OCI-LY1 (cell line): ENCODE results near the gene SMOC2.

Experiments used
- EZH2 ChIP-seq: fragments of 200-600 bp; sonication (generic), shearing (Covaris generic); IDR thresholded peaks from 2 replicates; pipeline ENCODE4 v1.8.0; 2017; ENCODE audit warnings: borderline replicate concordance, mixed run types, mild to moderate bottlenecking, antibody characterized with exemption, low read length, moderate library complexity, mixed read lengths
- TF ChIP-seq, protein P1 (sequence below): fragments of 200-600 bp; sonication (generic), shearing (Covaris generic); IDR thresholded peaks from 2 replicates; pipeline ENCODE4 v1.5.1; 2017; ENCODE audit warnings: mild to moderate bottlenecking, antibody characterized with exemption, low read length, moderate library complexity, mixed read lengths

- TF ChIP-seq, protein P1, sequence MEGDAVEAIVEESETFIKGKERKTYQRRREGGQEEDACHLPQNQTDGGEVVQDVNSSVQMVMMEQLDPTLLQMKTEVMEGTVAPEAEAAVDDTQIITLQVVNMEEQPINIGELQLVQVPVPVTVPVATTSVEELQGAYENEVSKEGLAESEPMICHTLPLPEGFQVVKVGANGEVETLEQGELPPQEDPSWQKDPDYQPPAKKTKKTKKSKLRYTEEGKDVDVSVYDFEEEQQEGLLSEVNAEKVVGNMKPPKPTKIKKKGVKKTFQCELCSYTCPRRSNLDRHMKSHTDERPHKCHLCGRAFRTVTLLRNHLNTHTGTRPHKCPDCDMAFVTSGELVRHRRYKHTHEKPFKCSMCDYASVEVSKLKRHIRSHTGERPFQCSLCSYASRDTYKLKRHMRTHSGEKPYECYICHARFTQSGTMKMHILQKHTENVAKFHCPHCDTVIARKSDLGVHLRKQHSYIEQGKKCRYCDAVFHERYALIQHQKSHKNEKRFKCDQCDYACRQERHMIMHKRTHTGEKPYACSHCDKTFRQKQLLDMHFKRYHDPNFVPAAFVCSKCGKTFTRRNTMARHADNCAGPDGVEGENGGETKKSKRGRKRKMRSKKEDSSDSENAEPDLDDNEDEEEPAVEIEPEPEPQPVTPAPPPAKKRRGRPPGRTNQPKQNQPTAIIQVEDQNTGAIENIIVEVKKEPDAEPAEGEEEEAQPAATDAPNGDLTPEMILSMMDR, result no peak
- no peak for TF ChIP-seq EZH2
These were observed 186.7 kb downstream of the SMOC2 start for GRCh38 chr6:168627506-168628175.
